Neutrophil (primary cell): ENCODE measurements around the gene IKZF1.

Experiments
- H3K27ac ChIP-seq: fragments of 200-600 bp; sonication (generic); 2 replicates; pipeline ENCODE4 v1.5.1; 2016; ENCODE audit warnings: mild to moderate bottlenecking, moderate library complexity
- H3K27me3 ChIP-seq: fragments of 200-600 bp; sonication (generic); 2 replicates; pipeline ENCODE4 v1.6.0; 2016; ENCODE audit warnings: mild to moderate bottlenecking
- H3K36me3 ChIP-seq: fragments of 200-600 bp; sonication (generic); 2 replicates; pipeline ENCODE4 v1.5.1; 2017
- H3K4me1 ChIP-seq, 2 experiments: fragments of 200-600 bp in 1 of 2; sonication (generic) in 1 of 2; 1 replicate in 1 of 2; 2 replicates in 1 of 2; pipeline versions ENCODE4 v1.5.1 to v1.6.1; 2013 to 2016; ENCODE audit warnings: low read depth in 1 of 2, low read length in 1 of 2, mild to moderate bottlenecking in 1 of 2, moderate library complexity in 1 of 2; ENCODE audit not compliant: control insufficient read depth in 1 of 2, insufficient read depth in 1 of 2
- H3K4me3 ChIP-seq, 2 experiments: fragments of 200-600 bp in 1 of 2; sonication (generic) in 1 of 2; 1 replicate in 1 of 2; 2 replicates in 1 of 2; pipeline ENCODE4 v1.5.1; 2013 to 2016; ENCODE audit warnings: low read depth in 1 of 2, low read length in 1 of 2, mild to moderate bottlenecking in 1 of 2, moderate library complexity in 1 of 2
- H3K9me3 ChIP-seq: fragments of 200-600 bp; sonication (generic); 2 replicates; pipeline ENCODE4 v1.5.1; 2016
- TF ChIP-seq, protein P1 (sequence below): fragments of 200-600 bp; sonication (generic); IDR thresholded peaks from 2 replicates; pipeline ENCODE4 v1.5.1; 2016; ENCODE audit warnings: antibody characterized with exemption

Gene IKZF1

DNA sequence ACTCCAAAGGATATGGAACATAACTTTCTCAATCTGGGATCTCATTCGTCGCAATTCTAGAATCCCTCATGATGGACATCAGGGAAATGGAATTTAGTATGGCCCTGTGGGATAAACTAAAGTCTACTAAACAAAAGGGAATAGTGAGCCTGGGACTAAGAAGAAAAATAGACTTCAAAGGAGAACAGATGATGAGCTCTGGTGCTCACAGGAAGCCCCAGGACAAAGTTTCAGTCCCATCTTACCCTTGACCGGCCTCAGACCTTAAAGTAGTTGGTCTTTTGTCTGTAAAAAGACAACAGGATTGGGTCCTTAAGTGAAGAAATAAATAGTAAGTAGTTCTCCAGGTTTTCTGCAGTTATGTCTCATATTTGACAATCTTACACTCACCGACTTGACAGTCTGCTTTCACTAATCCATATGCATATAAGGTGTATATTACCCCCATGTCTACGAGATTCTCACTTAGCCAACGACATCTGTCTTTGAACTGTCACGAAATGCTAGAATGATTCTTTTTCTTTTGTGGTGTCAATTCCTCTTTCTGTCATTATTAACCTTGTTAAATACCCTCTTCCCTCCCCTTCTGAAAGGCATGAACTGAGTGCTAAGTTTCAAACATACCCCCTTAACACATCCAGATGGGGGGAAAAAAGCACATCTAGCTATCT lies 10.9 kb upstream of the IKZF1 start:
- no peaks in the 10 kb centered on the region for H3K9me3 ChIP-seq
- TF ChIP-seq, protein P1, sequence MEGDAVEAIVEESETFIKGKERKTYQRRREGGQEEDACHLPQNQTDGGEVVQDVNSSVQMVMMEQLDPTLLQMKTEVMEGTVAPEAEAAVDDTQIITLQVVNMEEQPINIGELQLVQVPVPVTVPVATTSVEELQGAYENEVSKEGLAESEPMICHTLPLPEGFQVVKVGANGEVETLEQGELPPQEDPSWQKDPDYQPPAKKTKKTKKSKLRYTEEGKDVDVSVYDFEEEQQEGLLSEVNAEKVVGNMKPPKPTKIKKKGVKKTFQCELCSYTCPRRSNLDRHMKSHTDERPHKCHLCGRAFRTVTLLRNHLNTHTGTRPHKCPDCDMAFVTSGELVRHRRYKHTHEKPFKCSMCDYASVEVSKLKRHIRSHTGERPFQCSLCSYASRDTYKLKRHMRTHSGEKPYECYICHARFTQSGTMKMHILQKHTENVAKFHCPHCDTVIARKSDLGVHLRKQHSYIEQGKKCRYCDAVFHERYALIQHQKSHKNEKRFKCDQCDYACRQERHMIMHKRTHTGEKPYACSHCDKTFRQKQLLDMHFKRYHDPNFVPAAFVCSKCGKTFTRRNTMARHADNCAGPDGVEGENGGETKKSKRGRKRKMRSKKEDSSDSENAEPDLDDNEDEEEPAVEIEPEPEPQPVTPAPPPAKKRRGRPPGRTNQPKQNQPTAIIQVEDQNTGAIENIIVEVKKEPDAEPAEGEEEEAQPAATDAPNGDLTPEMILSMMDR = no peak

DNA sequence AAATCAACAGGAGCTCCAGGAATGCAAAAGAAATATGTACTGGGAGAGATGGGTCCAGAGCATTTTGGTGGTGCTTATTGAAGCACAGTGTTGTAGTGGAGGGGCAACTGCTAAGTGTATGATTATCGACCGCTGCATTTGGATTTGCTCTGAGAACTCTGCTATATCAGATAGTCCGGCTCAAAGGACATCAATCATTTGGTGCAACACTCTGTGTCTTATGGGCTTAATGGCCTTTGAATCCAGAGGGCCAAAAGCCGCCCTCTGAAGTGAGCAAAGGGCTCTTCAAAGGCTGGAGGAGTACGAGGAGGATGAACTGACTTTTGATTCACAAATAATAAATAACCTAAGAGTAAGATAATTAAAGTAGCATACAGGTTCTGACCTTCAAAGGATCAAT lies 9.4 kb upstream of the IKZF1 start:
- no peak overlapping the region for H3K27ac ChIP-seq
- TF ChIP-seq, protein P1 = no peak
- H3K36me3 ChIP-seq = no peaks in the 10 kb centered on the region
- no peak overlapping the region for H3K4me3 ChIP-seq
- H3K4me1 ChIP-seq = no peaks in the 10 kb centered on the region
- H3K27me3 ChIP-seq = no peaks in the 10 kb centered on the region
- H3K9me3 ChIP-seq = no peaks in the 10 kb centered on the region

More for the DNA sequence above, 10.9 kb upstream of the IKZF1 start:
- no peak overlapping the region for H3K27ac ChIP-seq
- H3K27me3 ChIP-seq = no peaks in the 10 kb centered on the region
- H3K36me3 ChIP-seq = no peaks in the 10 kb centered on the region
- H3K4me3 ChIP-seq = no peak overlapping the region
- no peaks in the 10 kb centered on the region for H3K4me1 ChIP-seq

DNA sequence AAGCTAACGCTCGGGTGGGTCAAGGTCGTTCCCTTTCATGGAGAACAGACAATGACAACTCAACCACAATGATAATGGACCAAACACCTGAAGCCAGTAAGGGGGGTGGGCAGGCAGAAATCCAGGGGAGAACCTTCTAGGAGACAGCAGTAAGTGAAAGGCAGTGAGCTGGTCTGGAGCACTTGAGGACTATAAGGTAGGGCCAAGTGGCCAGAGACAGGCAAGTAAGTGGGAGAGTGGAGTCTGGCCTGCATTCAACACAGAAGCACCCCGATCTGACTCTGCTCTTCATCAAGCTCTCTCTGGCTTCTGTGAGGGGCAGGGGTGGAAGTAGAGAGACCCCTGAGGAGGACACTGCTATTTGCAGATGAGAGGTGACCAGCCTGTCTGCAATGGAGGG lies 7.7 kb upstream of the IKZF1 start:
- no peak overlapping the region for H3K27ac ChIP-seq
- H3K4me3 ChIP-seq = no peak overlapping the region
- TF ChIP-seq, protein P1 = no peak
- H3K27me3 ChIP-seq = no peaks in the 10 kb centered on the region
- no peaks in the 10 kb centered on the region for H3K9me3 ChIP-seq
- H3K4me1 ChIP-seq = no peaks in the 10 kb centered on the region
- H3K36me3 ChIP-seq = no peaks in the 10 kb centered on the region

DNA sequence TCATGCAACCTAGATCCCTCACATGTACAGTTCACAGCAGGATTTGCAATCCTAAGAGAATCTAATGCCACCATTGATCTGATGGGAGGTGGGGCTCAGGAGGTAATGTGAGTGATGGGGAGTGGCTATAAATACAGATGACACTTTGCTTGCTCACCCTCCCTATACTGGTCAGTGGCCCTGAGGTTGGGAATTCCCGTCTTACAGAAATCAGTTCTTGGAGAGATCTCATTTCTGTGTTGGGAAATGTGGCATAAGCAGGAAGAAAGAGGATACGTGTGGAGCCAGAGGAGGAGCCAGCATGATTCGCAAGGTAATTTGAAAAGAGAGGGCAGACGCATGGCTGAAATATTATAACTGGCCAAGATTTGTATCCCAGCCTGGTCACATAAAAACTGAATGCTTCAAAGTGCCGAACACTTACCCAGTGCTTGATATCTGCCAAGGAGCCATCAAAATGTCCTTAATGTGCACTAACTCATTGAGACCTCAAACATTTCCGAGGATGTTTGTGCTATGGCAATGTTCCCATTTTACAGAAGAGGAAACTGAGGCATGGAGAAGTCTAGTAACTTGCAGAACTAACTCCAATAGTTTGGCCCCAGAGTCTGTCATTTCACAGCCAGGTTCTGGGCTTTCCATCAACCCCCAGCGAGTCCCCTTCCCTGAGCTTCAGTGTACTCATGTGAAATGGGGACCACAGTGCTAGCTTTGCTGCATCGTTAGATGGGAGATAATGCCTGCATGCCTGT lies 5.5 kb upstream of the IKZF1 start:
- no peaks in the 10 kb centered on the region for H3K9me3 ChIP-seq
- no peaks in the 10 kb centered on the region for H3K36me3 ChIP-seq
- H3K4me1 ChIP-seq = peaks cover 7 to 10% of the 10 kb centered on the region in 2 experiments
- H3K27me3 ChIP-seq = no peaks in the 10 kb centered on the region
- H3K27ac ChIP-seq = no peak overlapping the region
- no peak overlapping the region for H3K4me3 ChIP-seq
- TF ChIP-seq, protein P1 = no peak

DNA sequence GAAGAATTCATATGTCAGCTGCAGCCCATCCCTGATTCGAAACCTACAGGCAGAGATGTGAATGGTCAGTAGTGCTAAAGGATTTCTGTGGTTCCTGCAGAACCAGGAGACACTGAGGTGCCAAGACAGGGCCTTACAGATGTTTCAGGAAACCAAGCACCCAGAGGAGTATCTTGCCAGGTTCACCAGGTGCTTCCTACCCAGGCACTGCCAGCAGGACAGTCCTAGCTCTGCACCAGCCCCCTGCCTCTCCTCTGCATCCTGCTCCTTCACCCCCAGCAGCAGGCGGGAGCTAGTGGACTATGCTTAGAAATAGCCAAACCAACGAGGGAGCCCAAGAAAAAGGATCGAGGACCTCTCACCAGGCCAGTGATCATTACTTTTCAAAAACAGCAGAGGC lies 4.2 kb upstream of the IKZF1 start:
- Histone ChIP-seq H3K27me3 (no peaks in the 10 kb centered on the region), H3K36me3 (no peaks in the 10 kb centered on the region), H3K27ac (no peak overlapping the region), H3K4me1 (peaks cover 9 to 10% of the 10 kb centered on the region in 2 experiments), H3K4me3 (no peak overlapping the region), H3K9me3 (no peaks in the 10 kb centered on the region)
- TF ChIP-seq, protein P1 = no peak
